ENCODE data around the gene MIA2. TPM values are rescaled to one million over a fixed set of nuclear protein-coding genes. Genes with fewer than 3 reads are reported as not detected.
A peak's percentile ranks its signal among the peaks of the same experiment; 100 is the strongest.
"Not testable (repeated sequence)": the region's sequence is repeated elsewhere in the genome, so short reads cannot be mapped to it uniquely, and the experiment has no call there.

MIA2 gene
- total and polyA plus RNA-seq, 2 experiments from 2014 or later = 9.5 to 10.9 TPM

DNA sequence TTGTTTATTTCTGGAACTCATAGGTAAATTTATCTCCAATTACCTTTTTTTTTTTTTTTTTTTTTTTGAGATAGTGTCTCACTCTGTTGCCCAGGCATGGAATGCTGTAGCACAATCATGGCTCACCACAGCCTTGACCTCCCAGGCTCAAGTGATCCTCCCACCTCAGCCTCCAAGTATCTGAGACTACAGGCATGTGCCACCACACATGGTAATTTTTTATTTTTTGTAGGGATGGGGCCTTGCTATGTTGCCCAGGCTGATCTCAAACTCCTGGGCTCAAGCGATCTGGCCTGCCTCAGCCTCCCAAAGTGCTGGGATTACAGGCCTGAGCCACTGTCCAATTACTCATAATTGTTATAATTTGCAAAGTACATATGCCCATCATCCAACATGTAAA, 13.2 kb upstream of the MIA2 start:
- H3K4me2 ChIP-seq; H3K4me1 ChIP-seq (ENCODE audit: insufficient read depth); H3K27me3 Mint-ChIP-seq (ENCODE audit: insufficient read depth, low read depth, poor library complexity); H3K9me2 ChIP-seq (ENCODE audit: insufficient read depth); H3K4me3 ChIP-seq; H3K9me3 Mint-ChIP-seq; H3K36me3 Mint-ChIP-seq (ENCODE audit: low read depth); H3K79me2 ChIP-seq (replicated peaks; ENCODE audit: insufficient read depth); H3K36me3 ChIP-seq (ENCODE audit: insufficient read depth); DNase-seq (ENCODE audit: low spot score); ATAC-seq; H3K4me3 Mint-ChIP-seq; H3K27ac Mint-ChIP-seq; H4K20me1 ChIP-seq (replicated peaks; ENCODE audit: insufficient read depth); H3F3A ChIP-seq (replicated peaks; ENCODE audit: low read depth); H3K27me3 ChIP-seq (ENCODE audit: insufficient read depth); H3K27ac ChIP-seq (ENCODE audit: low read depth); H3K4me1 Mint-ChIP-seq: not testable (repeated sequence)
- H2AFZ ChIP-seq = peak overlapping the region; percentile 33; the same call in 1 of the 2 replicates

DNA sequence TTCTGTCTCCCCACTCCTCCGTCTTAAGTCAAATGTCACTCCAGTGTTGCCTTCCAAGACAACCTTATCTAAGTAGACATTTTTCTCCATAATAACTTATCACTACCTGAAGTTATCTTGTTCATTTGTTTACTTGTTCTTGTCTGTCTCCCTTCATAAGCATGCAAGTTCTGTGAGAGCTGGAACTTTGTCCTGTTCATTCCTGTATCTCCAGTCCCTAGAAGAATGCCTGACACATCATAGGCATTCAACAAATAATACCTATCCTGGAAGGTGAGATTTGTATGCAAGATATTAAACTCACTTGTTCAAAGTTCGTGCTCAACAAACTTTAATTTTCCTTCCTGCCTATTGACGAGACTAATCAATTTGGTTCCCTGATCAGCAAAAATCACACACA, 5.7 kb upstream of the MIA2 start:
- Histone ChIP-seq H3K36me3 (ENCODE audit: insufficient read depth) (no peaks in the 10 kb centered on the region), H3K79me2 (replicated peaks; ENCODE audit: insufficient read depth) (no peaks in the 10 kb centered on the region), H3F3A (replicated peaks; ENCODE audit: low read depth) (no peaks in the 10 kb centered on the region), H3K4me3 (no peak overlapping the region), H3K27ac (ENCODE audit: low read depth) (no peak overlapping the region), H2AFZ (no peak overlapping the region), H3K9me2 (ENCODE audit: insufficient read depth) (no peaks in the 10 kb centered on the region), H3K4me2 (no peak overlapping the region), H3K27me3 (ENCODE audit: insufficient read depth) (no peaks in the 10 kb centered on the region), H3K4me1 (ENCODE audit: insufficient read depth) (no peaks in the 10 kb centered on the region), H4K20me1 (replicated peaks; ENCODE audit: insufficient read depth) (no peaks in the 10 kb centered on the region)
- Mint-ChIP-seq H3K27me3 (ENCODE audit: insufficient read depth, low read depth, poor library complexity) (no peaks in the 10 kb centered on the region), H3K9me3 (no peaks in the 10 kb centered on the region; the same call in 2 of the 3 replicates), H3K4me1 (no peaks in the 10 kb centered on the region; the same call in 2 of the 3 replicates), H3K36me3 (ENCODE audit: low read depth) (no peaks in the 10 kb centered on the region), H3K27ac (no peak overlapping the region), H3K4me3 (no peak overlapping the region)
- TF ChIP-seq STAT1 (IDR thresholded peaks at IDR 0.05; ENCODE audit: unreplicated experiment) (no peak), POLR2AphosphoS5 (IDR thresholded peaks at IDR 0.05; ENCODE audit: low read depth) (no peak), REST (IDR thresholded peaks at IDR 0.05; ENCODE audit: unreplicated experiment) (no peak)
- no peak for DNase-seq (ENCODE audit: low spot score)
- ATAC-seq = no peak

- ATAC-seq (no peak), DNase-seq (ENCODE audit: low spot score) (no peak)
- peak overlapping the region; percentile 84; the same call in 1 of the 2 replicates for H2AFZ ChIP-seq
- no peaks in the 10 kb centered on the region for H3K9me2 ChIP-seq (ENCODE audit: insufficient read depth)
- H3K36me3 ChIP-seq (ENCODE audit: insufficient read depth) = no peaks in the 10 kb centered on the region
- H4K20me1 ChIP-seq (replicated peaks; ENCODE audit: insufficient read depth) = no peaks in the 10 kb centered on the region
- H3K79me2 ChIP-seq (replicated peaks; ENCODE audit: insufficient read depth) = no peaks in the 10 kb centered on the region
- H3K4me2 ChIP-seq = no peak overlapping the region
- Mint-ChIP-seq H3K9me3 (no peaks in the 10 kb centered on the region; the same call in 2 of the 3 replicates), H3K27ac (no peak overlapping the region), H3K36me3 (ENCODE audit: low read depth) (no peaks in the 10 kb centered on the region), H3K4me1 (no peaks in the 10 kb centered on the region; the same call in 2 of the 3 replicates), H3K4me3 (no peak overlapping the region), H3K27me3 (ENCODE audit: insufficient read depth, low read depth, poor library complexity) (no peaks in the 10 kb centered on the region)
- H3K4me3 ChIP-seq = no peak overlapping the region
- H3K27me3 ChIP-seq (ENCODE audit: insufficient read depth) = no peaks in the 10 kb centered on the region
- no peak overlapping the region for H3K27ac ChIP-seq (ENCODE audit: low read depth)
- no peaks in the 10 kb centered on the region for H3F3A ChIP-seq (replicated peaks; ENCODE audit: low read depth)
- no peaks in the 10 kb centered on the region for H3K4me1 ChIP-seq (ENCODE audit: insufficient read depth)
- TF ChIP-seq ZNF331 (CRISPR knock-in tag; IDR thresholded peaks at IDR 0.05; ENCODE audit: low read depth) = no peak
- no peak for TF ChIP-seq CREB1 (CRISPR knock-in tag; IDR thresholded peaks at IDR 0.05; ENCODE audit: low read depth)
- TF ChIP-seq, protein P1, sequence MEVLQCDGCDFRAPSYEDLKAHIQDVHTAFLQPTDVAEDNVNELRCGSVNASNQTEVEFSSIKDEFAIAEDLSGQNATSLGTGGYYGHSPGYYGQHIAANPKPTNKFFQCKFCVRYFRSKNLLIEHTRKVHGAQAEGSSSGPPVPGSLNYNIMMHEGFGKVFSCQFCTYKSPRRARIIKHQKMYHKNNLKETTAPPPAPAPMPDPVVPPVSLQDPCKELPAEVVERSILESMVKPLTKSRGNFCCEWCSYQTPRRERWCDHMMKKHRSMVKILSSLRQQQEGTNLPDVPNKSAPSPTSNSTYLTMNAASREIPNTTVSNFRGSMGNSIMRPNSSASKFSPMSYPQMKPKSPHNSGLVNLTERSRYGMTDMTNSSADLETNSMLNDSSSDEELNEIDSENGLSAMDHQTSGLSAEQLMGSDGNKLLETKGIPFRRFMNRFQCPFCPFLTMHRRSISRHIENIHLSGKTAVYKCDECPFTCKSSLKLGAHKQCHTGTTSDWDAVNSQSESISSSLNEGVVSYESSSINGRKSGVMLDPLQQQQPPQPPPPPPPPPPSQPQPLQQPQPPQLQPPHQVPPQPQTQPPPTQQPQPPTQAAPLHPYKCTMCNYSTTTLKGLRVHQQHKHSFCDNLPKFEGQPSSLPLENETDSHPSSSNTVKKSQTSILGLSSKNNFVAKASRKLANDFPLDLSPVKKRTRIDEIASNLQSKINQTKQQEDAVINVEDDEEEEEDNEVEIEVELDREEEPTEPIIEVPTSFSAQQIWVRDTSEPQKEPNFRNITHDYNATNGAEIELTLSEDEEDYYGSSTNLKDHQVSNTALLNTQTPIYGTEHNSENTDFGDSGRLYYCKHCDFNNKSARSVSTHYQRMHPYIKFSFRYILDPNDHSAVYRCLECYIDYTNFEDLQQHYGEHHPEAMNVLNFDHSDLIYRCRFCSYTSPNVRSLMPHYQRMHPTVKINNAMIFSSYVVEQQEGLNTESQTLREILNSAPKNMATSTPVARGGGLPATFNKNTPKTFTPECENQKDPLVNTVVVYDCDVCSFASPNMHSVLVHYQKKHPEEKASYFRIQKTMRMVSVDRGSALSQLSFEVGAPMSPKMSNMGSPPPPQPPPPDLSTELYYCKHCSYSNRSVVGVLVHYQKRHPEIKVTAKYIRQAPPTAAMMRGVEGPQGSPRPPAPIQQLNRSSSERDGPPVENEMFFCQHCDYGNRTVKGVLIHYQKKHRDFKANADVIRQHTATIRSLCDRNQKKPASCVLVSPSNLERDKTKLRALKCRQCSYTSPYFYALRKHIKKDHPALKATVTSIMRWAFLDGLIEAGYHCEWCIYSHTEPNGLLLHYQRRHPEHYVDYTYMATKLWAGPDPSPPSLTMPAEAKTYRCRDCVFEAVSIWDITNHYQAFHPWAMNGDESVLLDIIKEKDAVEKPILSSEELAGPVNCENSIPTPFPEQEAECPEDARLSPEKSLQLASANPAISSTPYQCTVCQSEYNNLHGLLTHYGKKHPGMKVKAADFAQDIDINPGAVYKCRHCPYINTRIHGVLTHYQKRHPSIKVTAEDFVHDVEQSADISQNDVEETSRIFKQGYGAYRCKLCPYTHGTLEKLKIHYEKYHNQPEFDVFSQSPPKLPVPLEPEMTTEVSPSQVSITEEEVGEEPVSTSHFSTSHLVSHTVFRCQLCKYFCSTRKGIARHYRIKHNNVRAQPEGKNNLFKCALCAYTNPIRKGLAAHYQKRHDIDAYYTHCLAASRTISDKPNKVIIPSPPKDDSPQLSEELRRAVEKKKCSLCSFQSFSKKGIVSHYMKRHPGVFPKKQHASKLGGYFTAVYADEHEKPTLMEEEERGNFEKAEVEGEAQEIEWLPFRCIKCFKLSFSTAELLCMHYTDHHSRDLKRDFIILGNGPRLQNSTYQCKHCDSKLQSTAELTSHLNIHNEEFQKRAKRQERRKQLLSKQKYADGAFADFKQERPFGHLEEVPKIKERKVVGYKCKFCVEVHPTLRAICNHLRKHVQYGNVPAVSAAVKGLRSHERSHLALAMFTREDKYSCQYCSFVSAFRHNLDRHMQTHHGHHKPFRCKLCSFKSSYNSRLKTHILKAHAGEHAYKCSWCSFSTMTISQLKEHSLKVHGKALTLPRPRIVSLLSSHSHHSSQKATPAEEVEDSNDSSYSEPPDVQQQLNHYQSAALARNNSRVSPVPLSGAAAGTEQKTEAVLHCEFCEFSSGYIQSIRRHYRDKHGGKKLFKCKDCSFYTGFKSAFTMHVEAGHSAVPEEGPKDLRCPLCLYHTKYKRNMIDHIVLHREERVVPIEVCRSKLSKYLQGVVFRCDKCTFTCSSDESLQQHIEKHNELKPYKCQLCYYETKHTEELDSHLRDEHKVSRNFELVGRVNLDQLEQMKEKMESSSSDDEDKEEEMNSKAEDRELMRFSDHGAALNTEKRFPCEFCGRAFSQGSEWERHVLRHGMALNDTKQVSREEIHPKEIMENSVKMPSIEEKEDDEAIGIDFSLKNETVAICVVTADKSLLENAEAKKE (CRISPR knock-in tag; IDR thresholded peaks at IDR 0.05) = no peak
- TF ChIP-seq POLR2AphosphoS5 (IDR thresholded peaks at IDR 0.05; ENCODE audit: low read depth) = no peak
Observed at GRCh38 chr14:39228509-39229221, 5.0 kb upstream of the MIA2 start.
